ENCODE data around the gene LYL1.

- TF ChIP-seq CTCF (IDR thresholded peaks at IDR 0.05; ENCODE audit: low read depth, low read length) (no peak), POLR2A (IDR thresholded peaks at IDR 0.05; ENCODE audit: extremely low read depth, insufficient read length) (no peak), MYC (IDR thresholded peaks at IDR 0.05; ENCODE audit: low read depth, low read length) (no peak)
- TF ChIP-seq, protein P1, sequence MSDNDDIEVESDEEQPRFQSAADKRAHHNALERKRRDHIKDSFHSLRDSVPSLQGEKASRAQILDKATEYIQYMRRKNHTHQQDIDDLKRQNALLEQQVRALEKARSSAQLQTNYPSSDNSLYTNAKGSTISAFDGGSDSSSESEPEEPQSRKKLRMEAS (IDR thresholded peaks at IDR 0.05; ENCODE audit: low read depth, low read length) = no peak
These were observed 29.4 kb downstream of the LYL1 start for GRCh38 chr19:13073263-13073662.

All from NB4 (cell line).